Heart right ventricle (tissue), 16 donors: Measurements from ENCODE around the gene PPP6R3. TPM values are rescaled to one million over a fixed set of nuclear protein-coding genes. Genes with fewer than 3 reads are reported as not detected.

Source experiments
- ATAC-seq, 8 donors: fragments of 200-7000 bp; cut with Tn5 transposase; one replicate each; pipeline ENCODE4 v1.9.1; 2020; ENCODE audit warnings: mild to moderate bottlenecking in 8 of 8, moderate library complexity in 8 of 8, moderate number of reproducible peaks in 1 of 8
- DNase-seq, 2 donors: peaks; one replicate each; pipeline ENCODE4 v3.0.0-alpha.2; 2020
- H3K27ac ChIP-seq, 10 donors: fragments of 200-600 bp; sonication (generic) in 2 of 10; one replicate each; pipeline versions ENCODE4 v1.5.0 to v1.8.0; 2020 to 2022; ENCODE audit warnings: mild to moderate bottlenecking in 3 of 10
- H3K27me3 ChIP-seq, 7 donors: fragments of 200-600 bp; one replicate each; pipeline ENCODE4 v1.8.0; 2021 to 2022; ENCODE audit warnings: mild to moderate bottlenecking in 2 of 7
- H3K36me3 ChIP-seq, 9 donors: fragments of 200-600 bp; sonication (generic) in 1 of 9; one replicate each; pipeline versions ENCODE4 v1.5.0 to v1.8.0; 2020 to 2022; ENCODE audit warnings: mild to moderate bottlenecking in 2 of 9
- H3K4me1 ChIP-seq, 9 donors: fragments of 200-600 bp; sonication (generic) in 1 of 9; one replicate each; pipeline versions ENCODE4 v1.5.0 to v1.8.0; 2020 to 2022; ENCODE audit warnings: mild to moderate bottlenecking in 4 of 9
- H3K4me3 ChIP-seq, 10 donors: fragments of 200-600 bp; sonication (generic) in 2 of 10; one replicate each; pipeline versions ENCODE4 v1.5.0 to v1.8.0; 2020 to 2022; ENCODE audit warnings: mild to moderate bottlenecking in 7 of 10, moderate library complexity in 2 of 10
- H3K9me3 ChIP-seq, 11 donors: fragments of 200-600 bp in 10 of 11; sonication (generic) in 2 of 11; one replicate each; pipeline versions ENCODE4 v1.5.0 to v1.8.0; 2013 to 2022; ENCODE audit warnings: mild to moderate bottlenecking in 2 of 11, control low read depth in 1 of 11, moderate library complexity in 1 of 11
- CTCF ChIP-seq, 9 donors: fragments of 200-600 bp; sonication (generic) in 2 of 9; IDR thresholded peaks; one replicate each; pipeline versions ENCODE4 v1.5.0 to v1.8.0; 2021 to 2022; ENCODE audit warnings: antibody characterized with exemption in 9 of 9, mild to moderate bottlenecking in 5 of 9, moderate library complexity in 1 of 9
- WGBS, 2 donors: extraction: QIAGEN DNeasy Blood & Tissue Kit; methylation state at CpG; one replicate each; pipeline ENCODE4 v1.1.7; 2013; ENCODE audit warnings: inconsistent platforms in 1 of 2; 5-methylcytosine and 5-hydroxymethylcytosine counted together
- intact Hi-C, 10 donors: fragments of 100-400 bp; cut with DNase I; formaldehyde crosslinking; loops; one replicate each; pipeline versions ENCODE4 v1.11.1 to v1.14.2; 2022
- polyA plus RNA-seq, 2 donors: library from polyadenylated mRNA; stranded (reverse); fragments of 200-250 nt; gene quantifications; one replicate each; pipeline ENCODE4 v1.2.3, GENCODE V29; 2013
- total RNA-seq, 10 donors: library from RNA; stranded (reverse); fragmentation: NEBNext Ultra II Directional in 3 of 10; extraction: Animal tissue kit (Norgen Biotek cat#: 25700) in 3 of 10; gene quantifications; one replicate each; pipeline versions ENCODE4 v1.2.1 to v1.2.4, GENCODE V29; 2021 to 2023
- donor health status: Arrhythmogenic right ventricular cardiomyopathy.
- donor health status: ischemic (EF 13 %, LVEDD 7.1; RV severe dilation, severe dysfunction).
- donor health status: healthy with polysubstance abuse.
- donor health status: DM: no; HTN: yes; CAD: no.
- donor health status: DM: no; HTN: no; CAD: no.
- donor health status: ischemic (EF 25% LVEDD 6.9; RV normal size, moderate dysfunction).
- donor health status: ischemic (EF 25% LVEDD 5.7; RV mildly dilated, moderate dysfunction).
- donor health status: healthy.
- donor health status: DM: yes; HTN: yes; CAD: no.
- donor health status: Ischemic cardiomyopathy.
- donor health status: ischemic (EF 35%, LVEDD 5.7; RV mildly dilated, moderate dysfunction).
- donor health status: nonischemic (EF 11% LVEDD 7.7; RV severe dilation, severe dysfunction).
- donor health status: DM: yes; HTN: yes; CAD: no.
- donor health status: PGD.
- donor health status: ischemic (EF 29% LVEDD 5.4; RV normal size, mild dysfunction).
- donor health status: nonischemic (EF 23%, LVEDD 6.1; RV moderate dilation, normal function).

PPP6R3 gene
- total and polyA plus RNA-seq, 12 donors = 18.4 to 98.1 (median 80.8) TPM

- H3K4me3 ChIP-seq = no peak overlapping the region
- H3K4me1 ChIP-seq = peaks cover 11 to 100% (median 96%) of the 10 kb centered on the region in 9 donors
Observed at GRCh38 chr11:68467201-68467834, 6.8 kb downstream of the PPP6R3 start.

GRCh38 chr11:68468217-68468828, 7.8 kb downstream of the PPP6R3 start:
- Histone ChIP-seq H3K27ac (no peak overlapping the region), H3K36me3 (no peaks in the 10 kb centered on the region), H3K27me3 (no peaks in the 10 kb centered on the region), H3K4me3 (no peak overlapping the region), H3K9me3 (no peaks in the 10 kb centered on the region), H3K4me1 (peaks cover 11 to 99% (median 95%) of the 10 kb centered on the region in 9 donors)
- DNase-seq = no peak
- no peak for ATAC-seq
- intact Hi-C loops = loop anchor here in 7 of 10 donors (10.0 kb wide), 5 partner anchors 46 to 126 kb away; no protein-coding TSS in a partner anchor
- no peak for TF ChIP-seq CTCF (IDR thresholded peaks at IDR 0.05)
- 56% methylated on average over 3 of the region's 3 CpGs for WGBS, 2 donors

More at GRCh38 chr11:68467201-68467834, 6.8 kb downstream of the PPP6R3 start:
- intact Hi-C loops = loop anchor here in 7 of 10 donors (10.0 kb wide), 5 partner anchors 47 to 127 kb away; no protein-coding TSS in a partner anchor
- Histone ChIP-seq H3K27ac (peak overlapping the region in 1 of 10 donors; percentile 9), H3K36me3 (no peaks in the 10 kb centered on the region), H3K27me3 (no peaks in the 10 kb centered on the region), H3K9me3 (no peaks in the 10 kb centered on the region)
- TF ChIP-seq CTCF (IDR thresholded peaks at IDR 0.05) = no peak
- ATAC-seq = no peak
- 63 to 73% methylated on average over 8 of the region's 8 CpGs for WGBS, 2 donors
- no peak for DNase-seq

- ATAC-seq = peak in 1 of 8 donors; percentile 8
- H3K4me3 ChIP-seq = no peak overlapping the region
- no peaks in the 10 kb centered on the region for H3K27me3 ChIP-seq
- no peak for TF ChIP-seq CTCF (IDR thresholded peaks at IDR 0.05)
- peak overlapping the region in 1 of 10 donors; percentile 21 for H3K27ac ChIP-seq
- WGBS, 2 donors = 13 to 17% methylated on average over 2 of the region's 2 CpGs
- peaks cover 11 to 99% (median 94%) of the 10 kb centered on the region in 9 donors for H3K4me1 ChIP-seq
- DNase-seq = no peak
- no peaks in the 10 kb centered on the region for H3K9me3 ChIP-seq
- intact Hi-C loops = loop anchor here in 7 of 10 donors (10.0 kb wide), 5 partner anchors 46 to 126 kb away; no protein-coding TSS in a partner anchor
- no peaks in the 10 kb centered on the region for H3K36me3 ChIP-seq
Observed at GRCh38 chr11:68469122-68469521, 8.6 kb downstream of the PPP6R3 start.

GRCh38 chr11:68469642-68470041, 9.1 kb downstream of the PPP6R3 start:
- TF ChIP-seq CTCF (IDR thresholded peaks at IDR 0.05) = no peak
- 58 to 77% methylated on average over 1 of the region's 1 CpG for WGBS, 2 donors
- no peak overlapping the region for H3K4me3 ChIP-seq
- ATAC-seq = no peak
- no peak for DNase-seq
- H3K27ac ChIP-seq = no peak overlapping the region
- H3K36me3 ChIP-seq = no peaks in the 10 kb centered on the region
- intact Hi-C loops = loop anchor here in 8 of 10 donors (10.0 kb wide), 5 partner anchors 45 to 125 kb away; no protein-coding TSS in a partner anchor
- H3K27me3 ChIP-seq = no peaks in the 10 kb centered on the region
- H3K9me3 ChIP-seq = no peaks in the 10 kb centered on the region
- peaks cover 11 to 99% (median 94%) of the 10 kb centered on the region in 9 donors for H3K4me1 ChIP-seq
